Calu3 (cell line): ENCODE results near the gene RIOK1. TPM values are rescaled to one million over a fixed set of nuclear protein-coding genes. Genes with fewer than 3 reads are reported as not detected.

Source experiments
- BruUV-seq: library from RNA; stranded (reverse); fragments of 400-500 nt; replicated peaks from 2 replicates; lab custom pipeline; 2021; lab: Mats Ljungman, UMichigan
- CTCF ChIA-PET: fragments of 300-600 bp; sonication (Branson Sonifier 250); formaldehyde crosslinking; loops from one replicate; lab custom pipeline; 2022; ENCODE audit warnings: antibody characterized with exemption; lab: Charles Lee
- DNase-seq: peaks from one replicate; pipeline ENCODE4 v3.0.0; 2022
- H3K27ac Mint-ChIP-seq: one replicate; pipeline ENCODE4 v1.8.0; 2022; ENCODE audit warnings: mixed read lengths; ENCODE audit not compliant: unreplicated experiment
- H3K27me3 Mint-ChIP-seq: one replicate; pipeline ENCODE4 v1.8.0; 2022; ENCODE audit warnings: mixed read lengths; ENCODE audit not compliant: unreplicated experiment
- H3K36me3 Mint-ChIP-seq: one replicate; pipeline ENCODE4 v1.8.0; 2022; ENCODE audit warnings: mild to moderate bottlenecking, moderate library complexity, mixed read lengths; ENCODE audit not compliant: insufficient read depth, unreplicated experiment
- H3K4me1 Mint-ChIP-seq: one replicate; pipeline ENCODE4 v1.8.0; 2022; ENCODE audit warnings: mild to moderate bottlenecking, low read depth, mixed read lengths; ENCODE audit not compliant: unreplicated experiment
- H3K4me3 Mint-ChIP-seq: one replicate; pipeline ENCODE4 v1.8.0; 2022; ENCODE audit warnings: mild to moderate bottlenecking, low read depth, moderate library complexity, mixed read lengths; ENCODE audit not compliant: unreplicated experiment
- H3K9me3 Mint-ChIP-seq: one replicate; pipeline ENCODE4 v1.8.0; 2022; ENCODE audit warnings: low read depth, mixed read lengths; ENCODE audit not compliant: unreplicated experiment
- intact Hi-C: fragments of 100-400 bp; cut with micrococcal nuclease; formaldehyde crosslinking; loops from one replicate; pipeline ENCODE4 v1.10.0; 2022; ENCODE audit not compliant: unreplicated experiment
- total RNA-seq: library from RNA; stranded (reverse); gene quantifications from 2 replicates; pipeline ENCODE4 v1.2.3, GENCODE V29; 2022
- TF ChIP-seq, protein P1 (sequence below): fragments of 200-600 bp; IDR thresholded peaks from one replicate; pipeline ENCODE4 v1.8.0; 2022; ENCODE audit warnings: antibody characterized with exemption; ENCODE audit not compliant: unreplicated experiment

Gene RIOK1
- total RNA-seq, 1 experiment from 2014 or later, result 13.3 TPM

- no peaks in the 10 kb centered on the region for H3K9me3 Mint-ChIP-seq
- H3K4me3 Mint-ChIP-seq, result peak overlapping the region; percentile 77
- peak overlapping the region; percentile 28 for H3K27ac Mint-ChIP-seq
- H3K27me3 Mint-ChIP-seq, result no peaks in the 10 kb centered on the region
- BruUV-seq, result no TSS peak
- intact Hi-C loops, result no loop called here
- TF ChIP-seq, protein P1, sequence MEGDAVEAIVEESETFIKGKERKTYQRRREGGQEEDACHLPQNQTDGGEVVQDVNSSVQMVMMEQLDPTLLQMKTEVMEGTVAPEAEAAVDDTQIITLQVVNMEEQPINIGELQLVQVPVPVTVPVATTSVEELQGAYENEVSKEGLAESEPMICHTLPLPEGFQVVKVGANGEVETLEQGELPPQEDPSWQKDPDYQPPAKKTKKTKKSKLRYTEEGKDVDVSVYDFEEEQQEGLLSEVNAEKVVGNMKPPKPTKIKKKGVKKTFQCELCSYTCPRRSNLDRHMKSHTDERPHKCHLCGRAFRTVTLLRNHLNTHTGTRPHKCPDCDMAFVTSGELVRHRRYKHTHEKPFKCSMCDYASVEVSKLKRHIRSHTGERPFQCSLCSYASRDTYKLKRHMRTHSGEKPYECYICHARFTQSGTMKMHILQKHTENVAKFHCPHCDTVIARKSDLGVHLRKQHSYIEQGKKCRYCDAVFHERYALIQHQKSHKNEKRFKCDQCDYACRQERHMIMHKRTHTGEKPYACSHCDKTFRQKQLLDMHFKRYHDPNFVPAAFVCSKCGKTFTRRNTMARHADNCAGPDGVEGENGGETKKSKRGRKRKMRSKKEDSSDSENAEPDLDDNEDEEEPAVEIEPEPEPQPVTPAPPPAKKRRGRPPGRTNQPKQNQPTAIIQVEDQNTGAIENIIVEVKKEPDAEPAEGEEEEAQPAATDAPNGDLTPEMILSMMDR, result no peak
- H3K4me1 Mint-ChIP-seq, result peaks cover 33% of the 10 kb centered on the region
- CTCF ChIA-PET, result interaction anchor here (0.6 kb wide), 1 partner anchor 47 kb away, joined by 3 read pairs; no protein-coding TSS in a partner anchor
- no peak for DNase-seq
- peaks cover 30% of the 10 kb centered on the region for H3K36me3 Mint-ChIP-seq
Measured at GRCh38 chr6:7389162-7389450, 502 bp upstream of the RIOK1 start.

DNA sequence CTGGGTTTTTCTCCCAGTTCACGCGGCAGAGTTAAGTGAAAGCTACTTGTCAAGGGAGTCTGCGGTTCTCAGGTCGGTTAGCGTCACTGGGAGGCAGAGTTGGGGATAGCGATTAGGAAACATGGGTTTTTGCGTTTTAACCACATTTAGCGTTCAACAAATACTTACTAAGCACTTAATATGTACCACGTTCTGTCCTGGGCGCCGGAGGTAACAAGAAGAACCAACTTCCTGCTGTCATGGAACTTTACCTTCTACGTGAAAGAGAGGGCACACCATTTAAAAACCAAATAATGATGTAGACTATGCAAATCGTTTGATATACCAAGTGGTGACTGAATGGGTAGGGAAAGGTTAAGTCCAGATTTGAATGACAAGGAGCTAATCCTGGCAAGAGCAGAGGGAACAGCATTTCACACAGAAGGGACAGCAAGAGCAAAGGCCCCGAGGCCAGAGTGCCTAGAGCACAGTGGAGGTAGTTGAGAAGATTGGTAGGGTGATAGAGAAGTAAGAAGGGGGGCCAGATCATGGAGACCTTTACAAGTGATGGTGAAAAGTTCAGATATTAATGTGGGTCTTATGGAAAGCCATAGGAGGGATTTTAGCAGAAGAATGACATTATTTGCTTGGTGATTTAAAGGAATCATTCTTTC is 744 bp downstream of the RIOK1 start:
- intact Hi-C loops, result loop anchor here (10.0 kb wide), 2 partner anchors 96 to 204 kb away; partner anchors contain the start of gene SNRNP48
- Mint-ChIP-seq H3K27ac (peak overlapping the region; percentile 28), H3K4me3 (peak overlapping the region; percentile 77), H3K4me1 (peaks cover 33% of the 10 kb centered on the region), H3K36me3 (peaks cover 36% of the 10 kb centered on the region), H3K27me3 (no peaks in the 10 kb centered on the region), H3K9me3 (no peaks in the 10 kb centered on the region)
- TF ChIP-seq, protein P1, result no peak
- DNase-seq, result no peak
- CTCF ChIA-PET, result interaction anchor here (0.6 kb wide), 1 partner anchor 225 kb away, joined by 3 read pairs; no protein-coding TSS in a partner anchor
- BruUV-seq, result no TSS peak

DNA sequence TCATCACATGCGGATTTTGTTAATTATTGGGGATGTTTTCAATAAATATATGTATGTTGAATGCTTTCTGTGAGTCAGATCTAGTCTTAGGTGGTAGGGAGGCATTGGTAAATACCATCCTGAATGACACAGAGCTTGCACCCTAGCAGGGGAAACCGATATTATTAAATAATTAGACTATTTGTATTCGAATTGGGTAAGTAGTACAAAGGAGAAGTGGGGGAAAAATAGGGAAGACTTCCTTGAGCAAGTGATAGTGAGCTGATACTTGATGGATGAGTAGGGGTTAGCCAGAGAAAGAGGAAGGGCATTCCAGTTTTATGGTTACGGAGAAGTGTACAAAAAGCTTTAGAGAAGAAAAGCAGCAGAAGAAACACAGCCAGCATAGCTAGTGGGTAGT is 1.5 kb downstream of the RIOK1 start:
- TF ChIP-seq, protein P1, result no peak
- Mint-ChIP-seq H3K27me3 (no peaks in the 10 kb centered on the region), H3K27ac (peak overlapping the region; percentile 28), H3K4me3 (peak overlapping the region; percentile 77), H3K36me3 (peaks cover 36% of the 10 kb centered on the region), H3K9me3 (no peaks in the 10 kb centered on the region), H3K4me1 (peaks cover 33% of the 10 kb centered on the region)
- no peak for DNase-seq
- no TSS peak for BruUV-seq
- intact Hi-C loops, result loop anchor here (10.0 kb wide), 2 partner anchors 96 to 204 kb away; partner anchors contain the start of gene SNRNP48
- CTCF ChIA-PET, result no interaction called here

DNA sequence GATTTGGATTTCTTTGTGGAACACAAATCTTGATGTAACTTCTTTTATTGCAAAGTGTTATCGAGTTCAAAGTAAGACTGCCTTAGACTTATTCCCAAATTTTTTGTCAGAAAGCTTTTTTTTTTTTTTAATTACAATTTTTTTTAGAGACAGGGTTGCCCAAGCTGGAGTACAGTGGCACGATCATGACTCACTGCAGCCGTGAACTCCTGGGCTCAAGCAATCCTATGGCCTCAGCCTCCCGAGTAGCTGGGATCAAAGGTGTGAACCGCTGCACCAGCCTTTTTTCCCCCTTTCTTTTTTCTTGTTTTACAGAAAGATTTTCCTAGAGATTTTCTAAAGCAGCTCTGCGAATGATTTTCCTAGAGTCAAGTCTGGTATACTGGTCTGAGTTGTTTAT is 2.8 kb downstream of the RIOK1 start:
- H3K9me3 Mint-ChIP-seq, result no peaks in the 10 kb centered on the region
- H3K4me3 Mint-ChIP-seq, result no peak overlapping the region
- no peak for DNase-seq
- BruUV-seq, result no TSS peak
- TF ChIP-seq, protein P1, result no peak
- peaks cover 33% of the 10 kb centered on the region for H3K4me1 Mint-ChIP-seq
- H3K27ac Mint-ChIP-seq, result no peak overlapping the region
- no peaks in the 10 kb centered on the region for H3K27me3 Mint-ChIP-seq
- H3K36me3 Mint-ChIP-seq, result peaks cover 36% of the 10 kb centered on the region
- CTCF ChIA-PET, result no interaction called here
- intact Hi-C loops, result loop anchor here (10.0 kb wide), 2 partner anchors 98 to 202 kb away; partner anchors contain the start of gene SNRNP48
